NB4 (cell line): Measurements from ENCODE around the gene LRP1B.
"Not testable (repeated sequence)": the region's sequence is repeated elsewhere in the genome, so short reads cannot be mapped to it uniquely, and the experiment has no call there.

Source experiments
- DNase-seq: peaks from one replicate; pipeline ENCODE4 v3.0.0; 2010; ENCODE audit warnings: low read depth
- H3K4me3 ChIP-seq: one replicate; pipeline ENCODE4 v1.5.1; 2011; ENCODE audit warnings: mild to moderate bottlenecking, low read depth, low read length, moderate library complexity
- CTCF ChIP-seq: IDR thresholded peaks from one replicate; pipeline ENCODE4 v1.5.1; 2012; ENCODE audit warnings: low read depth, low read length
- MYC ChIP-seq: IDR thresholded peaks from 2 replicates; pipeline ENCODE4 v1.6.1; 2011; ENCODE audit warnings: low read depth, low read length
- POLR2A ChIP-seq: IDR thresholded peaks from 2 replicates; pipeline ENCODE4 v1.6.1; 2011; ENCODE audit warnings: mild to moderate bottlenecking; ENCODE audit not compliant: insufficient read length; ENCODE audit errors: extremely low read depth
- TF ChIP-seq, protein P1 (sequence below): IDR thresholded peaks from 2 replicates; pipeline ENCODE4 v1.6.1; 2011; ENCODE audit warnings: low read depth, low read length

Gene LRP1B

GRCh38 chr2:140422759-140423158 is 1708.1 kb downstream of the LRP1B start:
- TF ChIP-seq, protein P1, sequence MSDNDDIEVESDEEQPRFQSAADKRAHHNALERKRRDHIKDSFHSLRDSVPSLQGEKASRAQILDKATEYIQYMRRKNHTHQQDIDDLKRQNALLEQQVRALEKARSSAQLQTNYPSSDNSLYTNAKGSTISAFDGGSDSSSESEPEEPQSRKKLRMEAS, result no peak
- no peak for TF ChIP-seq MYC
- no peak for TF ChIP-seq POLR2A
- TF ChIP-seq CTCF, result no peak
- DNase-seq, result no peak
- no peak overlapping the region for H3K4me3 ChIP-seq

DNA sequence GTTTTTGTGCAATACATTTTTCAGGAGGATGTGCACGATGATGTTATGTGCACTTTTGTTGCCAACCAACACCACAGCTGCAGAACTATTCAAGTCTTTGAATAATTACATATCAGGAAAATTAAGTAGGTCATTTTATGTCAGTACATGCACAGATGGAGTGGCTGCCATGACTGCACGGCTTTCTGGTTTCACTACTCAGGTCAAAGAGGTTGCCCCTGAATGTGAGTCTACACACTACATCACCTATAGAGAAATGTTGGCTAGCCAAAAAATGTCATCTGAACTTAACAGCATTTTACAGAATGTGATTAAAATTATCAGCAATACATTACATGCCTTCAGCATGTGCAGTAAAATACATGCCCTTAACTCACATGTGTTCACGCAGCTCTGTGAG is 1713.3 kb downstream of the LRP1B start:
- H3K4me3 ChIP-seq, result no peak overlapping the region
- no peak for TF ChIP-seq POLR2A
- TF ChIP-seq MYC, result no peak
- TF ChIP-seq, protein P1, result no peak
- no peak for TF ChIP-seq CTCF
- no peak for DNase-seq

DNA sequence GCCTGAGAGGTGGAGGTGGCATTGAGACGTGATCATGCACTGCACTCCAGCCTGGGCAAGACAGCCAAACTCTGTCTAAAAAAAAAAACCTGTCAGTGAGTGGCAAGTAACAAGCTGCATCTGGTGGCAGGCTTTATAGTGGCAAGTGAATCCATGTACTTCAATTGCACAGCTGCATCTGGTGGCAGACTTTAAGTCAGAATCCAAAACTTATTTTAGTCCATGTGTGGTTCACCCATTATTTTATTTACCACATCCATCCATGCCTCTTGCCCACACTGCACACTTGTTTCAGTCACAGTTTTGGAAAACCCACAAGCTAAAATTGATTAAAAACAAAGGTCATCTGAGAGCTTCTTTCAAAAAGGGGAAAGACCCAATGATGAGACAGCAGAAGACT is 1714.2 kb downstream of the LRP1B start:
- TF ChIP-seq POLR2A (no peak), CTCF (no peak), MYC (no peak)
- TF ChIP-seq, protein P1, result no peak
- DNase-seq, result no peak
- no peak overlapping the region for H3K4me3 ChIP-seq

DNA sequence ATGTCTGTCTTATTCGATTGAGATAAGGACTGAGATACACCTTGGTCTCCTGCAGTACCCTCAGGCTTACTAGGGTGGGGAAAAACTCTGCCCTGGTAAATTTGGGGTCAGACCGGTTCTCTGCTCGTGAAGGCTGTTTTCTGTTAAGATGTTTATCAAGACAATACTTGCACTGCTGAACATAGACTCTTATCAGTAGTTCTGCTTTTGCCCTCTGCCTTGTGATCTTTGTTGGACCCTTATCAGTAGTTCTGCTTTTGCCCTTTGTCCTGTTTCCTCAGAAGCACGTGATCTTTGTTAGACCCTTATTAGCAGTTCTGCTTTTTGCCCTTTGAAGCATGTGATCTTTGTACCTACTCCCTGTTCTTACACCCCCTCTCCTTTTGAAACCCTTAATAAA is 1715.8 kb downstream of the LRP1B start:
- not testable (repeated sequence) for H3K4me3 ChIP-seq
- peak; percentile 2 for DNase-seq

- no peak for DNase-seq
- H3K4me3 ChIP-seq, result no peak overlapping the region
- TF ChIP-seq, protein P1, result no peak
- no peak for TF ChIP-seq POLR2A
- TF ChIP-seq CTCF, result no peak
- TF ChIP-seq MYC, result no peak
Measured at GRCh38 chr2:140410695-140411094, 1720.1 kb downstream of the LRP1B start.

GRCh38 chr2:140401056-140401455 is 1729.8 kb downstream of the LRP1B start:
- TF ChIP-seq CTCF (no peak), MYC (no peak), POLR2A (no peak)
- TF ChIP-seq, protein P1, result no peak
- no peak for DNase-seq
- no peak overlapping the region for H3K4me3 ChIP-seq
